ENCODE measurements around the gene TPM2. TPM values are rescaled to one million over a fixed set of nuclear protein-coding genes. Genes with fewer than 3 reads are reported as not detected.

TPM2 gene
- total RNA-seq, 1 experiment from 2014 or later = 544 TPM

- no TSS peak for BruUV-seq (replicated peaks)
- ChIA-PET CTCF (interaction anchor here (0.6 to 2.5 kb wide), 13 partner anchors 8 to 579 kb away, joined by 3 to 17 read pairs (median 4); partner anchors contain the start of genes ARHGEF39, CREB3 and TLN1), POLR2A (interaction anchor here (0.7 to 0.9 kb wide), 3 partner anchors 36 to 38 kb away, joined by 3 read pairs; no protein-coding TSS in a partner anchor)
- in situ Hi-C loops (cut with HindIII; ENCODE audit: low pct_unique_long_range_greater_than_20kb, low sequenced_read_pairs) (no loop called here), intact Hi-C loops (cut with micrococcal nuclease; ENCODE audit: unreplicated experiment) (no loop called here)
- Histone ChIP-seq H3K4me3 (ENCODE audit: low read depth in 2 of 2, low read length in 2 of 2) (no peak overlapping the region), H3K4me1 (ENCODE audit: control insufficient read depth, insufficient read depth, low read length) (peaks cover 4% of the 10 kb centered on the region; the same call in 1 of the 2 replicates), H3K27me3 (ENCODE audit: control insufficient read depth, insufficient read depth, low read length) (no peaks in the 10 kb centered on the region), H3K27ac (ENCODE audit: low read length) (no peak overlapping the region), H3K36me3 (ENCODE audit: control insufficient read depth, insufficient read depth, low read length) (0 out of 2 replicates have a peak, but pooled peaks cover 12% of the 10 kb centered on the region), H3K9me3 (ENCODE audit: control insufficient read depth, insufficient read depth, low read depth, low read length) (no peaks in the 10 kb centered on the region)
- peak; percentile 57 for DNase-seq (ENCODE audit: low read depth, low spot score)
- TF ChIP-seq SIN3A (IDR thresholded peaks at IDR 0.05; ENCODE audit: borderline replicate concordance, insufficient read depth, low read depth, low read length) (no peak), TCF7L2 (IDR thresholded peaks at IDR 0.05; ENCODE audit: low read depth, low read length) (no peak), POLR2AphosphoS5 (IDR thresholded peaks at IDR 0.05; ENCODE audit: low read depth, low read length) (0 out of 2 replicates have a peak, but pooled peaks have one; percentile 9)
- peak; percentile 88 for ATAC-seq
These were observed 6.9 kb upstream of the TPM2 start for GRCh38 chr9:35696520-35697215.

GRCh38 chr9:35695943-35696401 lies 6.2 kb upstream of the TPM2 start:
- H3K9me3 ChIP-seq (ENCODE audit: control insufficient read depth, insufficient read depth, low read depth, low read length) = no peaks in the 10 kb centered on the region
- ChIA-PET POLR2A (interaction anchor here (0.8 to 0.9 kb wide), 2 partner anchors 37 to 39 kb away, joined by 3 read pairs; no protein-coding TSS in a partner anchor), CTCF (interaction anchor here (1.0 to 2.5 kb wide), 8 partner anchors 9 to 49 kb away, joined by 4 to 17 read pairs (median 7); partner anchors contain the start of genes ARHGEF39, CREB3 and TLN1)
- ATAC-seq (0 out of 2 replicates have a peak, but pooled peaks have one; percentile 2), DNase-seq (ENCODE audit: low read depth, low spot score) (no peak)
- in situ Hi-C loops (cut with HindIII; ENCODE audit: low pct_unique_long_range_greater_than_20kb, low sequenced_read_pairs) (no loop called here), intact Hi-C loops (cut with micrococcal nuclease; ENCODE audit: unreplicated experiment) (no loop called here)
- H3K4me1 ChIP-seq (ENCODE audit: control insufficient read depth, insufficient read depth, low read length) = peaks cover 10% of the 10 kb centered on the region
- 0 out of 2 replicates have a peak, but pooled peaks cover 10% of the 10 kb centered on the region for H3K36me3 ChIP-seq (ENCODE audit: control insufficient read depth, insufficient read depth, low read length)
- TF ChIP-seq POLR2AphosphoS5 (IDR thresholded peaks at IDR 0.05; ENCODE audit: low read depth, low read length) (peak; percentile 44; the same call in 1 of the 2 replicates), TCF7L2 (IDR thresholded peaks at IDR 0.05; ENCODE audit: low read depth, low read length) (no peak)
- no peak overlapping the region for H3K27ac ChIP-seq (ENCODE audit: low read length)
- no peak overlapping the region for H3K4me3 ChIP-seq (ENCODE audit: low read depth in 2 of 2, low read length in 2 of 2)
- no TSS peak for BruUV-seq (replicated peaks)
- no peaks in the 10 kb centered on the region for H3K27me3 ChIP-seq (ENCODE audit: control insufficient read depth, insufficient read depth, low read length)

DNA sequence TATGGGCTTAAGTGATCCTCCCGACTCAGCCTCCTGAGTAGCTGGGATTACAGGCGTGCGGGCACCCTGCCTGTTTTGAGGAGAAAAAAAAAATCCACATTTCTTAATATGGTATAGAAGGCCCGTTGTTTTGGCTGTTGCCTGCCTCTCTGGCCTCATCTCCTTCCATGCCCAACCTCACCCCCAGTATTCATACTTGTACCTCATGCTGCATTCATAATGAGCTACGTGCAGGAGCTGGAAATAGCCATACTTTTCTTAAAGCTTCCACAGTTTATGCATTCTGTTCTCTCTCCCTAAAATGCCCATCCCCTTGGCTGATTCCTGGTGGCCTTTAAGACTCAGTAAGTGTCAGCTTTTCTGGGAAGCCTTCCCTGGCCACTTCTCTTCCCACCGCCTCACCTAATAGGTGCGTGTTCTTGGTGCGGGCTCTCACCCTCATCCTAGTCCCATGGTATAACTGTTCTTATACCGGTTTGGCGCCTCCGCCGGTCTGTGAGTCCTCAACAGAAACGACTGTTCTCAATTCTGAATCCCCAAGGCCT lies 2.1 kb upstream of the TPM2 start:
- no peak for ATAC-seq
- TF ChIP-seq POLR2AphosphoS5 (IDR thresholded peaks at IDR 0.05; ENCODE audit: low read depth, low read length) (no peak), SIN3A (IDR thresholded peaks at IDR 0.05; ENCODE audit: borderline replicate concordance, insufficient read depth, low read depth, low read length) (no peak), TCF7L2 (IDR thresholded peaks at IDR 0.05; ENCODE audit: low read depth, low read length) (no peak)
- TF ChIP-seq, protein P1, sequence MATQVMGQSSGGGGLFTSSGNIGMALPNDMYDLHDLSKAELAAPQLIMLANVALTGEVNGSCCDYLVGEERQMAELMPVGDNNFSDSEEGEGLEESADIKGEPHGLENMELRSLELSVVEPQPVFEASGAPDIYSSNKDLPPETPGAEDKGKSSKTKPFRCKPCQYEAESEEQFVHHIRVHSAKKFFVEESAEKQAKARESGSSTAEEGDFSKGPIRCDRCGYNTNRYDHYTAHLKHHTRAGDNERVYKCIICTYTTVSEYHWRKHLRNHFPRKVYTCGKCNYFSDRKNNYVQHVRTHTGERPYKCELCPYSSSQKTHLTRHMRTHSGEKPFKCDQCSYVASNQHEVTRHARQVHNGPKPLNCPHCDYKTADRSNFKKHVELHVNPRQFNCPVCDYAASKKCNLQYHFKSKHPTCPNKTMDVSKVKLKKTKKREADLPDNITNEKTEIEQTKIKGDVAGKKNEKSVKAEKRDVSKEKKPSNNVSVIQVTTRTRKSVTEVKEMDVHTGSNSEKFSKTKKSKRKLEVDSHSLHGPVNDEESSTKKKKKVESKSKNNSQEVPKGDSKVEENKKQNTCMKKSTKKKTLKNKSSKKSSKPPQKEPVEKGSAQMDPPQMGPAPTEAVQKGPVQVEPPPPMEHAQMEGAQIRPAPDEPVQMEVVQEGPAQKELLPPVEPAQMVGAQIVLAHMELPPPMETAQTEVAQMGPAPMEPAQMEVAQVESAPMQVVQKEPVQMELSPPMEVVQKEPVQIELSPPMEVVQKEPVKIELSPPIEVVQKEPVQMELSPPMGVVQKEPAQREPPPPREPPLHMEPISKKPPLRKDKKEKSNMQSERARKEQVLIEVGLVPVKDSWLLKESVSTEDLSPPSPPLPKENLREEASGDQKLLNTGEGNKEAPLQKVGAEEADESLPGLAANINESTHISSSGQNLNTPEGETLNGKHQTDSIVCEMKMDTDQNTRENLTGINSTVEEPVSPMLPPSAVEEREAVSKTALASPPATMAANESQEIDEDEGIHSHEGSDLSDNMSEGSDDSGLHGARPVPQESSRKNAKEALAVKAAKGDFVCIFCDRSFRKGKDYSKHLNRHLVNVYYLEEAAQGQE (IDR thresholded peaks at IDR 0.05; ENCODE audit: insufficient read depth in 1 of 2, low read depth in 2 of 2, low read length in 1 of 2) = no peak
- TF ChIP-seq, protein P2, sequence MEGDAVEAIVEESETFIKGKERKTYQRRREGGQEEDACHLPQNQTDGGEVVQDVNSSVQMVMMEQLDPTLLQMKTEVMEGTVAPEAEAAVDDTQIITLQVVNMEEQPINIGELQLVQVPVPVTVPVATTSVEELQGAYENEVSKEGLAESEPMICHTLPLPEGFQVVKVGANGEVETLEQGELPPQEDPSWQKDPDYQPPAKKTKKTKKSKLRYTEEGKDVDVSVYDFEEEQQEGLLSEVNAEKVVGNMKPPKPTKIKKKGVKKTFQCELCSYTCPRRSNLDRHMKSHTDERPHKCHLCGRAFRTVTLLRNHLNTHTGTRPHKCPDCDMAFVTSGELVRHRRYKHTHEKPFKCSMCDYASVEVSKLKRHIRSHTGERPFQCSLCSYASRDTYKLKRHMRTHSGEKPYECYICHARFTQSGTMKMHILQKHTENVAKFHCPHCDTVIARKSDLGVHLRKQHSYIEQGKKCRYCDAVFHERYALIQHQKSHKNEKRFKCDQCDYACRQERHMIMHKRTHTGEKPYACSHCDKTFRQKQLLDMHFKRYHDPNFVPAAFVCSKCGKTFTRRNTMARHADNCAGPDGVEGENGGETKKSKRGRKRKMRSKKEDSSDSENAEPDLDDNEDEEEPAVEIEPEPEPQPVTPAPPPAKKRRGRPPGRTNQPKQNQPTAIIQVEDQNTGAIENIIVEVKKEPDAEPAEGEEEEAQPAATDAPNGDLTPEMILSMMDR (IDR thresholded peaks at IDR 0.05) = no peak
- peak overlapping the region; percentile 85 for H3K27ac ChIP-seq (ENCODE audit: low read length)
- H3K4me3 ChIP-seq (ENCODE audit: low read depth in 2 of 2, low read length in 2 of 2) = peak overlapping the region in 1 of 2 experiments; percentile 89; a peak in 1 of 4 replicates
- intact Hi-C loops (cut with micrococcal nuclease; ENCODE audit: unreplicated experiment) (loop anchor here (5.0 kb wide), 1 partner anchor 35 kb away; the partner anchor contains the start of genes CCDC107 and RMRP), in situ Hi-C loops (cut with HindIII; ENCODE audit: low pct_unique_long_range_greater_than_20kb, low sequenced_read_pairs) (no loop called here)
- H3K27me3 ChIP-seq (ENCODE audit: control insufficient read depth, insufficient read depth, low read length) = no peaks in the 10 kb centered on the region
- no peaks in the 10 kb centered on the region for H3K9me3 ChIP-seq (ENCODE audit: control insufficient read depth, insufficient read depth, low read depth, low read length)
- peaks cover 9% of the 10 kb centered on the region; the same call in 1 of the 2 replicates for H3K36me3 ChIP-seq (ENCODE audit: control insufficient read depth, insufficient read depth, low read length)
- no peak for DNase-seq (ENCODE audit: low read depth, low spot score)
- ChIA-PET POLR2A (interaction anchor here (1.5 kb wide), 1 partner anchor 31 kb away, joined by 6 read pairs; no protein-coding TSS in a partner anchor), CTCF (interaction anchor here (0.6 to 1.6 kb wide), 2 partner anchors 38 to 39 kb away, joined by 3 to 6 read pairs; no protein-coding TSS in a partner anchor)
- BruUV-seq (replicated peaks) = no TSS peak
- H3K4me1 ChIP-seq (ENCODE audit: control insufficient read depth, insufficient read depth, low read length) = peaks cover 29% of the 10 kb centered on the region

All from Panc1 (cell line).